Measurements from ENCODE around the gene PDK2.

PDK2 gene

GRCh38 chr17:50080096-50080480 lies 15.1 kb upstream of the PDK2 start:
- no peak for DNase-seq

GRCh38 chr17:50080827-50081226 lies 14.3 kb upstream of the PDK2 start:
- no peak for DNase-seq

- no peak for DNase-seq
These were observed 13.4 kb upstream of the PDK2 start for GRCh38 chr17:50081757-50082156.

- peak; percentile 78 for DNase-seq
These were observed 7.8 kb upstream of the PDK2 start for GRCh38 chr17:50087246-50087911.

GRCh38 chr17:50087912-50088405 lies 7.2 kb upstream of the PDK2 start:
- no peak for DNase-seq

- DNase-seq = no peak
These were observed 6.0 kb upstream of the PDK2 start for GRCh38 chr17:50088952-50089825.

- no peak for DNase-seq
These were observed 5.1 kb upstream of the PDK2 start for GRCh38 chr17:50090071-50090470.

GRCh38 chr17:50090971-50091917 lies 3.9 kb upstream of the PDK2 start:
- DNase-seq = no peak

GRCh38 chr17:50091918-50092285 lies 3.2 kb upstream of the PDK2 start:
- no peak for DNase-seq

- DNase-seq = no peak
These were observed 1.9 kb upstream of the PDK2 start for GRCh38 chr17:50093246-50093645.

GRCh38 chr17:50093807-50094206 lies 1.3 kb upstream of the PDK2 start:
- DNase-seq = no peak

- peak; percentile 93 for DNase-seq
These were observed 853 bp upstream of the PDK2 start for GRCh38 chr17:50094243-50094752.

- DNase-seq = no peak
These were observed 481 bp downstream of the PDK2 start for GRCh38 chr17:50095626-50096037.

- DNase-seq = no peak
These were observed 941 bp downstream of the PDK2 start for GRCh38 chr17:50096092-50096491.

GRCh38 chr17:50096758-50097157 lies 1.6 kb downstream of the PDK2 start:
- DNase-seq = no peak

- no peak for DNase-seq
These were observed 2.3 kb downstream of the PDK2 start for GRCh38 chr17:50097455-50097854.

GRCh38 chr17:50097926-50098325 lies 2.8 kb downstream of the PDK2 start:
- DNase-seq = no peak

GRCh38 chr17:50098583-50098982 lies 3.4 kb downstream of the PDK2 start:
- DNase-seq = no peak

- DNase-seq = no peak
These were observed 3.9 kb downstream of the PDK2 start for GRCh38 chr17:50099003-50099402.

GRCh38 chr17:50100480-50100883 lies 5.3 kb downstream of the PDK2 start:
- DNase-seq = no peak

- no peak for DNase-seq
These were observed 5.8 kb downstream of the PDK2 start for GRCh38 chr17:50100921-50101345.

- no peak for DNase-seq
These were observed 6.4 kb downstream of the PDK2 start for GRCh38 chr17:50101346-50102163.

All from activated naive CD4-positive, alpha-beta T cell treated with Interleukin-2 at 50 U/mL for 16 hours (primary cell).